ENCODE data around the gene RBMS3. TPM values are rescaled to one million over a fixed set of nuclear protein-coding genes. Genes with fewer than 3 reads are reported as not detected.
"Not testable (repeated sequence)": the region's sequence is repeated elsewhere in the genome, so short reads cannot be mapped to it uniquely, and the experiment has no call there.

Gene RBMS3
- total and polyA plus RNA-seq, 9 donors: 11.6 to 79.2 (median 63.1) TPM

DNA sequence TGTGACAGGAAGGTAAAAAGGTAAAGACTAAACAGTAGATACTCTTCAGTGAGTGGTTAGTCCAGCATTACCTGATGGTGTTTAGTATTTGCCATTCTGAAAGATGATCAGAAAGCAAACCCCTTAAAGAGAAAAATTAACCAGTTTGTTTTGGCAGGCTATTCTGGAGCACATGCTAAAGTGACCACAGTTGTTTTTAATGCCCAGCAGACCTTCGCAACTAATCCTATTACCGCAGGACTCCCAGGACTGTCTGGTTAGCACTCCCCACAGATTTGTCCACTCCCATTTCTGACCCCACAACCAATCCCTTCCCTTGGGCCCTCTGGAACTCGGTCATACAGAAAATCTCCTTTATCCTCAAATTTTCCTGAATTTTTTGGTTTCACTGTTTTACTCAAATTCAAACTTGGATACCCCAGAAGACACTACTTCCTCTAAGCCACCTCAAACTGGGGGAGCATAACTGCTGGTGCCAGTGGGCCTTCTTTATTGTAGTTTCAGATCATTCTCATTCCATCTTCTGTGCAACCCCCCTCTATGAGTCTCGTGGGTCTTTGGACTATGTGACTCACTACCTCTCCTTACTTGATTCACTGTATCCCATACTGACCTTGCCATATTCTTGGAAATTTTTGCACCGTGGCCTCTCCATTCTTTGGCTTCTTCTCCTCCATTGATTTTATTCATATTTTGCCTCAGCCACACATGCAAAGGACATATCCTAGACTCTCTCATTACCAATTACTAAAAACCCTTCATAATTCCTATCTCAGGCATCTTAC lies 104.4 kb downstream of the RBMS3 start:
- Histone ChIP-seq H3K4me3 (no peak overlapping the region), H3K27ac (no peak overlapping the region), H3K36me3 (no peaks in the 10 kb centered on the region), H3K27me3 (no peaks in the 10 kb centered on the region), H3K9me3 (no peaks in the 10 kb centered on the region), H3K4me1 (ENCODE audit: insufficient read depth) (peaks cover 7% of the 10 kb centered on the region)
- no peak for DNase-seq
- WGBS, 3 donors: 67 to 81% (median 78%) methylated on average over 5 of the region's 5 CpGs
- TF ChIP-seq POLR2A (IDR thresholded peaks at IDR 0.05) (no peak), EP300 (IDR thresholded peaks at IDR 0.05) (no peak)
- TF ChIP-seq, protein P1, sequence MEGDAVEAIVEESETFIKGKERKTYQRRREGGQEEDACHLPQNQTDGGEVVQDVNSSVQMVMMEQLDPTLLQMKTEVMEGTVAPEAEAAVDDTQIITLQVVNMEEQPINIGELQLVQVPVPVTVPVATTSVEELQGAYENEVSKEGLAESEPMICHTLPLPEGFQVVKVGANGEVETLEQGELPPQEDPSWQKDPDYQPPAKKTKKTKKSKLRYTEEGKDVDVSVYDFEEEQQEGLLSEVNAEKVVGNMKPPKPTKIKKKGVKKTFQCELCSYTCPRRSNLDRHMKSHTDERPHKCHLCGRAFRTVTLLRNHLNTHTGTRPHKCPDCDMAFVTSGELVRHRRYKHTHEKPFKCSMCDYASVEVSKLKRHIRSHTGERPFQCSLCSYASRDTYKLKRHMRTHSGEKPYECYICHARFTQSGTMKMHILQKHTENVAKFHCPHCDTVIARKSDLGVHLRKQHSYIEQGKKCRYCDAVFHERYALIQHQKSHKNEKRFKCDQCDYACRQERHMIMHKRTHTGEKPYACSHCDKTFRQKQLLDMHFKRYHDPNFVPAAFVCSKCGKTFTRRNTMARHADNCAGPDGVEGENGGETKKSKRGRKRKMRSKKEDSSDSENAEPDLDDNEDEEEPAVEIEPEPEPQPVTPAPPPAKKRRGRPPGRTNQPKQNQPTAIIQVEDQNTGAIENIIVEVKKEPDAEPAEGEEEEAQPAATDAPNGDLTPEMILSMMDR (IDR thresholded peaks at IDR 0.05): no peak
- intact Hi-C loops (cut with DNase I): no loop called here

- Histone ChIP-seq H3K9me3 (no peaks in the 10 kb centered on the region), H3K4me3 (no peak overlapping the region), H3K27me3 (no peaks in the 10 kb centered on the region), H3K27ac (no peak overlapping the region), H3K4me1 (ENCODE audit: insufficient read depth) (no peaks in the 10 kb centered on the region), H3K36me3 (no peaks in the 10 kb centered on the region)
- intact Hi-C loops (cut with DNase I): no loop called here
- TF ChIP-seq EP300 (IDR thresholded peaks at IDR 0.05): no peak
- WGBS, 3 donors: 78 to 86% (median 82%) methylated on average over 2 of the region's 2 CpGs
- no peak for DNase-seq
Measured at GRCh38 chr3:29389362-29389761, 108.5 kb downstream of the RBMS3 start.

DNA sequence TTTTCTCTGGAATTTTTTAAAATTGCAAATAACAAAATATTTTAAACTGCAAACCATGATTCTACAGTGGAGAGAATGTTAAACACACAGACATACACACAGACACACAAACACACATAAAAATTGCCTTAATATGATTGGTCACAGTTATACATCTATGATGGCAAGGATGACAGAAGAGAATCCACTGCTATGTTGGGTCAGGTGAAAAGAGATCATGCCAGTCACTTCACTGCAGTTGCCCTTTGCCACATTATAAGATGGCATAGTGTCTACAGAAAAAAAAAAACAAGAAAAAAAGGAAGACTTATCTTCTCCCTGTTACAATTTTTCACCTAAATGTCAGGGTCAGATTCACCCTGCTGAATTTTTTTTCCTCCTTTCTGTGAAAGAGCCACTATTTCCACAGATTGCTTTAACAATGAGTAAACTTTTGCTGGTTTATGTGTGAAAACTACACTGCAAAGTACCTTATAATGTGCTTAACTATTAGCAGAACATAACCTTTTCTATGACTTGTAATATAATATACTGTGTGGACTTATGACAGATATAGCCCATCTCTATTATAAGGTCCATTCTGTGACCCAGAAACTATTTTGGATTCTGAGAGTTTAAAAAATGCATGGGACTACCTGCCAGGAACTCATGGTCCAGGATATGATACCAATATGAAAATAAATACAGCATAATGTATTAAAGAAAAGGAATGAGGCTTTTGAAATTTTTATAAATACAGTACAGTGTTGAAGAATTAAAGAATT lies 111.9 kb downstream of the RBMS3 start:
- H3K4me3 ChIP-seq: no peak overlapping the region
- no peak for DNase-seq
- no peaks in the 10 kb centered on the region for H3K4me1 ChIP-seq (ENCODE audit: insufficient read depth)
- intact Hi-C loops (cut with DNase I): no loop called here
- H3K9me3 ChIP-seq: no peaks in the 10 kb centered on the region
- no peaks in the 10 kb centered on the region for H3K27me3 ChIP-seq
- no peaks in the 10 kb centered on the region for H3K36me3 ChIP-seq
- TF ChIP-seq POLR2A (IDR thresholded peaks at IDR 0.05) (no peak), EP300 (IDR thresholded peaks at IDR 0.05) (no peak)
- TF ChIP-seq, protein P1 (IDR thresholded peaks at IDR 0.05): no peak
- H3K27ac ChIP-seq: no peak overlapping the region

- H3K9me3 ChIP-seq; H3K36me3 ChIP-seq; H3K4me3 ChIP-seq; H3K4me1 ChIP-seq (ENCODE audit: insufficient read depth); intact Hi-C loops (cut with DNase I); DNase-seq; H3K27me3 ChIP-seq; H3K27ac ChIP-seq: not testable (repeated sequence)
- 86% methylated on average over 4 of the region's 4 CpGs for WGBS, 3 donors
Measured at GRCh38 chr3:29393946-29394345, 113.1 kb downstream of the RBMS3 start.

DNA sequence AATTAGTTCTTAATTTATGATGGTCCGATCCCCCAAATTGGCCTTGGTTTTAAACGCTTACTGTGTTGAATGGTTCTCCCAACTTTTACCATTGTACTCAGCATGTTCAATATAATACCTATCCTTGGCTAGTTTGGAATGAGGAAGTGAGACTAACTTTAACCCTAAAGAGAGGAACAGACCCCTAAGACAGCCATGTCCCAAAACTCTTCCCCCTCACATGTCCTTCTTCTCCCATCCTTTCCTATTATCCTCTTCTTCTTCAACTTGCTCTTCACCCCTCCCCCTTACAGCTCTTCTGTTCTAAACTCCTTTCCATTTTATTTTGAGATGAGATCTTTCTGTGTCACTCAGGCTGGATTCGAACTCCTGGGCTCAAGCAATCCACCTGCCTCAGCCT lies 116.5 kb downstream of the RBMS3 start:
- TF ChIP-seq EP300 (IDR thresholded peaks at IDR 0.05) (no peak), POLR2A (IDR thresholded peaks at IDR 0.05) (no peak)
- TF ChIP-seq, protein P1 (IDR thresholded peaks at IDR 0.05): no peak
- Histone ChIP-seq H3K36me3 (no peaks in the 10 kb centered on the region), H3K27me3 (no peaks in the 10 kb centered on the region), H3K4me3 (no peak overlapping the region), H3K9me3 (no peaks in the 10 kb centered on the region), H3K4me1 (ENCODE audit: insufficient read depth) (no peaks in the 10 kb centered on the region), H3K27ac (no peak overlapping the region)
- DNase-seq: no peak
- intact Hi-C loops (cut with DNase I): no loop called here
- WGBS, 3 donors: 98 to 99% (median 99%) methylated on average over 3 of the region's 3 CpGs
